ENCODE measurements around the gene CNNM2.

The CNNM2 gene

DNA sequence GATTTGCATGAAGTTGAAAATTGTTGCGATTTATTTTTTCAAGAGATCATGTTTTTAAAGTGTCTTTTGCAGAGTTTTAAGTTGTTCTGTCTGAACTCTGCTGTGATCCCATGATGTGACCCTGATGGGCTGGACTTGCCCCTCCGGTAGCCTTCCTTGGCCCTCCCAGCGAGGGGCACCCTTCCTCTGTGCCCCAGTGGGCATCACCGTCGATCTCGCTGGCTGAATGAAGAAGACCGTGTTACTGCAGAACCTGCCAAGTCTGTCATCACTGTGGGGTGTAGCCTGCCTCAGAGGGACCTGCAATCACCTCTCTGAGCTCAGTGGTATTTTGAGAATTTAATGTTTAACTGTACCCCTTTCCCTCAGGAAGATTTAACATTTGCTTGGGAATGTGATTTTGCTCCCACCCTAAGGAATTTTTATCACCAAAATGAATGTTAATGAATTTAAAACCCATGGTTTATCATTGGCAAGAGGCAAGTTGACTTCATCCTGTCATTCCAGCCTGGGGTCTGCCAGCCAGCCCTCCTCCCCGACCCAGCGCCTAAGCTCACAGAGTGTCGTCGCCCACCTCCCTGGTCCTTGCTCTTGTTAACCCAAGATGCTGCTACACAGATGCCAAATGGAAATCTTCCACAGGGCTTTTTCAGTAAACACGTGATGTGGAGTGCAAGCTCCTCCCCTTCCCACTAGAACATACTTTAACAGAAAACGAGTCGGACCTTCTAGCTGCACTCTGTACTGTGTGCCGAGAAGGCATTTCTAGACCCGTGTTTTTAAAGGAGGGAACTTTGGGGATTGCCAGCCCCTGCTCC is 159.6 kb downstream of the CNNM2 start:
- DNase-seq = no peak

DNA sequence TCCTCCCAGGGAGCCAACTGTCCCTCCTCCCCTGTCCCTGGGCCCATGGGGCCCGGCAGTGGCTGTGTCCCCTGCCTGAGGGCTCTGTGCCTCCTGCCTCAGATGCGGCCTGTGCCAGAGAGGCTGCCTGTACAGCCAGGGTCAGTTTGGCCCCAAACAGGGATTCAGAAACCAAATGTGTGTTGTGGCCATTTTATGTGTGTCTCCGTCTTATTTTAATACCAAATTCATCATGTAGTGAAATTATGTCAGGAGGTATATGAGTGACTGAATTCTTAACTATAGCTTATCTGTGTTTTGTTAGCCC is 160.2 kb downstream of the CNNM2 start:
- no peak for DNase-seq

DNA sequence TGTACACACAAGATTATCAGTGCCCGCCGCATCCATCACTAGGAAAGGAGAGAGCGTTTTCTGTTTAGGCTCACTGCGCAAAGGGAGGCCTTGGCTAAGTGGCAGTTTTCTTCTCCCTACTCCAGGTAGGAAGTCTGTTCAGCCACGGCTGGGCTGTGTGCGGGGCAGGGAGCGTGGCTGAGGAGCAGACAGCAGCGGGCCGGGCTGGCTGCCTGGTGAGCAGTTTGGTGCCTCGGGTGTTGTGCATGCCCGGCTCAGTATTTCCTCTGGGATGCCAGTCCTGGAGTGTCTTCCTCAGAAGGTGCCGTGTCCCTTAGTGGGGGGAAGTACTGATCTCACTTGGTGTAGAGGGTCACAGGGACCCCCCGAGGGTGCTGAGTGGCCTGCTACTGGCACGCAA is 160.6 kb downstream of the CNNM2 start:
- no peak for DNase-seq

DNA sequence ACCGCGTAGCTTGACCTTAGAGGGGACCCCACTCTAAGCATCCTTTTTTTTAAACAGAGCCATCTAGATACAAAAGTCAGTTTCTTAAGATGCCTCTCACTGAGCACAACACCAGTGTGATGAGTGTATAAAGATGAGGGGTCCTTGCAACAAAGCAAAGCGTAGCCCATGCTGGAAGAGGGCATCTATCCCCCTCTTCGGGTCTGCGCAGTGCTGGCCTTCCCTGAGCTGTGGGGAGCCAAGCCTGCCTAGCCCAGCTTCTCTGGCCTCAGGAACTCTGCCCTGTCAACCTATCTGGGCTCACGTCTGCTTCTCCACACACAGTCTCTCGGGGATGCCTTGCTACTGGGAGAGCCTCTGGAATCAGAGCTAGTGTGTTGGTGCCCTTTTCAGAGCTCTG is 161.0 kb downstream of the CNNM2 start:
- DNase-seq = no peak

DNA sequence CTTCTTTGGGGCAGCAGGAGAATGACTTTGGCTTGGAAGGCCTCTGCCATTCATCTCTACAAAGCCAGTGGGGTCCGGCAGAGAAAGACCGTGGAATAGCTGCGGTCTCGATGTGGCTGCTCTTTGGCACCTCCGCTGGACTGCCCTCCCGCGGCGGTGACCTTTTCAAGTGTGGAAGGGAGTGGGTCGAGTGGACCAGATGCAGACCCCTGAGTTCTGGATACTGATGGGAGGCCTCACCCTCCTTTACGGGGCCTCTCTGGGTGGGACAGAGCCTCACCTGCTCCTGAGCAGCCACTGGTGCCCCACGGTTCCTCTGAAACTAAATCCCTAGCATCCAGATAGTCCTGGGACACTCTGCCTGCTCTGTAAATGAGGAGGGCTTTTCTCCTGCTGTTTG is 161.9 kb downstream of the CNNM2 start:
- no peak for DNase-seq

DNA sequence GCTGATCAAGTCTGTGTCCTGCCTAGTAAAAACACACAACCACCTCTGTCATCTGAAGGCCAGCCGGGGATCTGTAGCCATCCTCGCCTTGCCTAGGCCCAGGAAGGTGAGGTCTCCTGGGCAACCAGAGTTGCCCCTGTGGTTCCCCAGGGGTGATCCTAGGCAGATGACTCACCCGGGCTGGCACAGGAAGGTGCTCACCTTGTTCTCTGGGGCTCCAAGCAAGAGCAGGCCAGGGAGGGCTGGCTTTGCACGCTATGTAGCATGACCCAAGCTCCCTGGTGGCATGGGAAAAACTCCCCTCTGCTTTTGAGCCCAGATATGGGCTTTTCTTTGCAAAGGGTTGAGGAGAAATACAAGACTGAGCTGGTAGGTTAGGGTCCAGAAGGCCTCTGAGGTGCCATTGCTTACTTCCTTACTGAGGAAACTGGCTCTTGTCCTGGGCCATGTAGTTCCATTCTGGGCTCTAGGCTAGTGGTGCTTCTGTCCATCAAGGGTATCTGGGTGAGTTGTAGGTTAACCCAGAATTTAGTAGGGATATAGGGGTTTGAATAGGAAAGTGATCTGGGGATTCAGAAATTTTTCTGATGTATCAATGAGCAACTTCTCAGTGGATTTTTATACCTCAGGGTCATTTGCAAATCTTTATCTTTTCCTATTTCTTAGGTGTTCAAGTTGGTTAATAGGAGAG is 162.9 kb downstream of the CNNM2 start:
- DNase-seq = no peak

DNA sequence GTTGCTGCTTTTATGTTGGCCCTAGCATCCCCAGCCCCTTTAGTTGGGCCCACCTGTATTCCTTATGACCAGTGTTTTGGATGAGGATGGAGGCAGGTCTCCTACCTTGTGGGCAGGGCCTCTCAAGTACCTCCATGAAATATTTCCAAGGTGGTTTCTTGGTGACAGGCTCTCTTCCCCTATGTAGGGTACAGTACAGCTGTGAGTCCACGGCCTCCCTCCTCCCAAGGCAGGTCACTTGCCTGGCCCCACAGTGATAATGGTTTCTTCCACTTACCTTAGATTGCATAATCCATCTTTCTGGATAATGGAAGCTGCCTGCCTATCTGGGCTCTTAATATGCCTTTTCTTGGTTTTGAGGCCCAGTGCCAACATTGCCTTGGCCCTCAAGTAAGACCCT is 164.6 kb downstream of the CNNM2 start:
- DNase-seq = no peak

DNA sequence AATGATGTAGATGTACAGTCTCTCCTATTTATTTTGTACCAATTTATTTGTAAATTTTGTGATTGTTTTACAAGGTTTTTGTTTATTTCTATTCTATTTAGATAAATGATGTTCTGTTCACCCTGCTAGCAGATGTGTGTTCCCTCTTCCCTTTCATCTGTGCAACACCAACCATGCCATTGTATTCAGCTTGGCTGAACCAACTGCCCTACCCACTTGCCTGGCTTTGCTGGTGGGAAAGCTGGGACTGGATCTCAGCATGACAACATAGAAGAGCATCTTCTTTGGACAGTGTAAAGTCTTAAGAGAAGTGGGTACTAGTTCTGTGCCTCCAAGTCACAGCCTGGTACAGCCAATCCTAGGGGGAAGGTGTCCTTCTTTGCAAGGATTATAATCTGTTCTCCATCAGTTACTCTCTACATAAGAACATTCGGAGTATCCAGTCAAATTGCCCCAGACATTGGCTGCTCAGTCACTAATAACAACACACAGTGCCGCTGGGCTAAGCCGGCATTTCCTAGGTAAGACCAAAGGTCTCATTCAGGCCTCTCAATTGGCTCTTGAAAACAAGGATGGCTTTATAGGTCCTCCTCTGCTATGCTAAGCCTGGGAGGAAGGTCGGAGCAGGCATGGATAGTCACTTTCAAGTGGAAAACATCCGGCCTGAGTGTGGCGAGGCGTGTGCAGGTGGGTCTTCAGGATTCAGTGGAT is 165.3 kb downstream of the CNNM2 start:
- DNase-seq = no peak

DNA sequence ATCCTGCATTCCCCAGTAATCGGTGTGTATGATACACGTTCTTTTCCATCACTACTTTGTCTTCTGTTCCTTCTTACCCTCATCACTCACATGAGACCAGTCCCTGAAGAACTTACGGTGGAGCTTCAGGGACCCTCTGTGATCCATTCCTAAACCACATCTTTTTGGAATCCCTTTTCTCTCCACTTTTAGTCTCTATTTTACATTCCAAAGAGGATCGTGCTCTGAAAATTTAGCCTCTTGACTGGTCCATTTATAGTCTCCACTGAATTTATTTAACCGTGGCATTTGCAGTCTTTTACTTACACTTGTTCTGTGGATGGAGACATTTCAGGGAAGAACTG is 165.9 kb downstream of the CNNM2 start:
- no peak for DNase-seq

DNA sequence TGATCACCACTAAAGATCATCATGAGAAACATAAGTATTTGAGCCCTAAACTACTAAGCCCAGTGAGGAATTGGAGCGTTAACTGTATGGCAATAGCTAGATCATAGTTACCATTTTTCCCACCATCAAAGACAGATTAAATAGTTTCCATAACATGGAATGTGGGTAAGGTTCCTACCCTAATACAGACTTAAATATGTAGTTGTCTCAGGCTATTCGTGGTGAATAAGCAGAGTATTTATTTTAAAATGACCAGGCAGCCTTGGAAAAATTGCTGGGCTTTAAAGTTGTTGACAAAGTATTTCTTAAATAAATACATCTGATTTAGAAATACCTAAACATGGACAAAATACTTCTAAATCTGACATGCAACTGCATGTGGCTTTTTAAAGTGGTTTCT is 168.2 kb downstream of the CNNM2 start:
- no peak for DNase-seq

DNA sequence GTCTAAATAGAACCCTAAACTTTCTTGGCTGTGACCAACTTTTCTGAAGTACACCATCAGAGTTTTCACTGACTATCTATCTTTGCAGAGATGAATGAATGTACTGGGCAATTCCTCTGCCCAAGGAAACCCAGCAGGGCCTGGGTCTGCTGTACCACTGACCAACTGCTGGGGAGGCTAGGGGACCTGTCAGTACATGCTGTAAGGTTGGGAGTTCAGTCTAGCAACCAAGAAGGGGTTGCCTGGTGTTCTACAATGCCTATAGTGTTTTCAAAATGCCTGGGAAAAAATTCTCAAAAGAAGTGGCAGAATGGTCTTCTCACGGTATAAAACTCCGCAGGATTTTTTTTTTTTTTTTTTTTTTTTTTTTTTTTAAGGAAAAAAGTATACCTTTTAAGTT is 168.7 kb downstream of the CNNM2 start:
- DNase-seq = no peak

DNA sequence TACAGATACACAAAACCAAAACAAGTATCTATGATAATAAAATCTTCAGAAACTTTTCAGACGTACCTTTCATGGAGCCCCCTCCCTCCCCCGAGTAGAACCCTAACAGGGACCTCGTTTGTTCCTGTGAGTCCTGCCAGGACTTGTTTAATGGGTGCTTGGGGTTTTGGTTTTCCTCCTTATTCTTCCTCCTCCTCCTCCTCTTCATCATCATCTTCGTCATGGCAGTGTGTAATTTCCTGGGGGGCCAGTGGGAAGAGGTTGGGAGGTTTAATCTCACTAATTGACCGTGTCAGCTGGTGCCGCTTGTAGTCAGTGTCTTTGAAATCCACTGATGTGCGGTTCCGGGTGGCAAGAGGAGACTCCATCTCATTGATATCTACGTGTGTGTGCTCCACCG is 171.4 kb downstream of the CNNM2 start:
- no peak for DNase-seq

DNA sequence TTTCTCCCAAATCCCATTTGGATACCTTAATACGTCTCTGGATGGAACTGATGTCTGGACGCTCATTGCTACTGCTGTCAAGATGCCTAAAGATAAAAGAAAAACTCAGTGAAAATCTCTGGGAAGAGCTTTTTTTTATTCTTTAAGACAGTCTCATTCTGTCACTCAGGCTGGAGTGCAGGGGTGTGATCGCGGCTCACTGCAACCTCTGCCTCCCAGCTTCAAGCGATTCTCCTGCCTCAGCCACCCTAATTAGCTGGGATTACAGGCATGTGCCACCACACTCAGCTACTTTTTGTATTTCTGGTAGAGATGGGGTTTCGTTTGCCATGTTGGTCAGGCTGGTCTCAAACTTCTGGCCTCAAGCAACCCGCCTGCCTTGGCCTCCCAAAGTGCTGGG is 172.8 kb downstream of the CNNM2 start:
- no peak for DNase-seq

DNA sequence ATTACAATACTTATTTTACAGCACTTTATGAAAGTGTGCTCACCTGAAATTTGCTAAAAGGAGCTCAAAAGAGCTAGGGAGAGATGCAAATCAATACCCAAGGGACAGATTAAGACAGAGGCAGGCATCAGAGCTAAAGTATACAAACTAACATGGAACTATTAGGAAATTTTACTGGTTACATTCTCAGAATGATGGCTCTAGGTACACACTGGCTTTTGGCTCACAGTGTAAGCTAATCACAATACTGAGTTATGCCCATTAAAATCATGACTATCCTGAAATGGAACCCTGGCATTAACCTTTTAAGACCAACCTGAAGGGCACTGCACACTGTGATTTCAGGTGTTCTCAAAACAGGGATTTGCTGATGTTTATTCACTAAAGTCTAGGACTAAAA is 176.9 kb downstream of the CNNM2 start:
- DNase-seq = no peak

DNA sequence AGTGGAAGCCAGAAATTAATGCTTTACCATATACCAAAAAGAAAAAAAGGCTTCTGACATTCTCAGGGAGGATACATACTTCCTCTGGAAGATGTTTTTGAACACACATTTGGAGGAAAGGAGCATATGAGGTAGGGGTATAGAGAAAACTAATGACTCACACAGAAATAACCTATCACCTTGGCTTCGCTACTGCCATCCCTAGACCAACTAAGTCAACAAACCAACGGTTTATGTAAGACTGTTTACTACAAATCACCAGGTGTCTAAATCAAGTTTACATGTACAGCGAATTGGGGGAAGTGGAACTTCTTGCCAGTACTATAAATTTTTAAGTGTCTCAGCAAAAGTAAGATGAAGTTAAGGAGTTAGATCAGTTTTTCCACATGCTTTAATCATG is 178.0 kb downstream of the CNNM2 start:
- no peak for DNase-seq

DNA sequence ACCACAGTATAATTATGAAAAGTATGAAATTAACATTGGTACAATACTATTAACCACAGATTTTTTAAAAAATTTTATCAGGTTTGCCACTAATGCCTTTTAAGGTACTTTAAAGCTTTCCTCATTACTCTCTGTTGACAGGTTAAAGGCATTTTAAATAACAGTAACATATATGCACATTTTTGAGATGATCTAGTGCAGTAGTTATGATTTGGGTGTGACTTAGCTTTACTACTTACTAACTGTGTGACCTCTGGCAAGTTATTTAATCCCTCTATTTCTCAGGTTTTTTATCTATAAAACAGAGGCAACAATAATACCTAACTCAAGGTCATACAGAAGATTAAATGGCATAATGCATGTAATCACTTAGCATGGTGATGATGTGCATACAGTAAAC is 180.1 kb downstream of the CNNM2 start:
- DNase-seq = no peak

DNA sequence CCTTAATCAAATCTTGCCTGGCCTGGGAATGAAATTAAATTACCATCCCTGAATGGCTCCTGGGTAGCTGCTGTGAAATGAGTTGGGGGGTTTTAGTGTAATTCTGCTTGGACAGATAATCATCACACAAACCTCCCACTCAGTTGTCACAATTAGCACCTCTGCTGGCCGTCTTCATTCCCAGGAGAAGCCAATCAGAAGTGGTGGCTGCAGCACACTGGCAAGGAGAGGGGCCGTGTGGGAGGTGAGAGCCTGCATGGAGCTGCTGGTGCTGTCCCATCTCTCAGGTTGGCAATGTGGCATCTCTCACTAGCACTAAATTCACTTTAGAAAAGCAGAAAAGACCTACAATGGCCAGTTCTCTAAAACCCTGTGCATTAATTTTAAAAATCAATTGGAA is 182.5 kb downstream of the CNNM2 start:
- no peak for DNase-seq

DNA sequence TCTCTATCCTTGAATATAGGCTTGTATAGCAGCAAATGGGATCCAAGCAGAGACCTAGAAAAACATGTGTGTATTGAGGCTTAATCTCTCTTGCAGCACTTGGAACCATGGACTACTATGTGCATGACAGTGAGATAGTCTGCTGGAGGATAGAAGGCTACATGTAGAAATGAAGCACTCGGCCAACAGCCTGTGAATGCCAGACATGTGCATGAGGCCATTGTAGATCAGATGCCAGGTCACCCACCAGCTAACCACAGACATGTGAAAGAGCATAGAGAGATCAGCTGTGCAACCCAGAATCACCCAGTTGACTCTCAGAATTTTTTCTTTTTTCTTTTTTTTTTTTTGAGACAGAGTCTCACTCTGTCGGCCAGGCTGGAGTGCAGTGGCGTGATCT is 184.1 kb downstream of the CNNM2 start:
- no peak for DNase-seq

DNA sequence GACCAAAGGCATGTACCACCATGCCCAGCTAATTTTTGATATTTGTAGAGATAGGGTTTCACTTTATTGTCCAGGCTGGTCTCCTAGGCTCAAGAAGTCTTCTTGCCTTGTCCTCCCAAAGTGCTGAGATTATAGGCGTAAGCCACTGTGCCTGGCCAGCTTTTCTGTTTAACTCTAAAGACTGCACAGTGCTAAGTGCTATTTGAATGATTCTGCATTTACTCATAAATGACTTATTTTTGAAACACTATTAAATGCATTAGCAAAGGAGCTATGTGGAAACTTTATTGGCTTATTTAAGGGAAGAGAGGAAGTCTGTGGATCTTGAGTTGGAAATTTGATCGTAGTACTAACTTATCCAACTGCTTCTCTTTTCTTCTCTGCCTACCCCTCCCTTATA is 185.9 kb downstream of the CNNM2 start:
- DNase-seq = no peak

DNA sequence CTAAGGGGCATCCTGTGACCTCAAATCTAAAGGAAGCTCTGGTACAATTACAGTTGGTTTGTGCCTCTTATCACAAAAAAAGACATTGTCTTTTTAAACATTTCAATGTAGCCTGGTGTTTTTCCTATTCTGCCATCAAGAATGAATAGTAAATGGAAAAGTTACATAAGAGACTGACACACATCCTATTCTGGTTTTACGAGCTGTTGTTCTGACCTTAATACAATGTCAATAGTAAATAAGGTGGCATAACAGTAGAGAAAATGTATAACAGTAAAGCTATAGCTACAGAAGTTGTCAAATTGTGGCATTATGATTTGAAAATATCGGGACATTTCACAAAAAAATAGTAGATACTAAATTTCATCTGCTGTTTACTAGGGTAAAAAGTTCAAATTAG is 186.6 kb downstream of the CNNM2 start:
- no peak for DNase-seq

DNA sequence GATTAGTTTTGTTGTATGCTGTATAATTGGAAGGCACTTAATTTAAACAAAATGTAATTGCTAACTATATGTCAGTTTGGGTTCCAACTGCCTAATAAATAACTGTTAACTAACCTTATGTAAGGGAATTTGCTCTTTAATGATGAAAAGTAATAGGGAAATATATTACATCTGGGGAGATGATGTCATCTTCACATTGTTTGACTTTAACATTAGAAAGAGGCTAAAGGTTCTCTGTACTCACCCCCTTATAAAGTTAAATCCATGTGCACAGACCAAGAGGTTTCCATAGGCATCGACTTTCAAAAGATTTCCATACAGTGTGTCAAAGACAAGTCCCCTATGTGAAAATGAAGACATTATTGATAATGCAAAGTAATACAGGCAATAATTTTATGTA is 187.4 kb downstream of the CNNM2 start:
- DNase-seq = no peak

DNA sequence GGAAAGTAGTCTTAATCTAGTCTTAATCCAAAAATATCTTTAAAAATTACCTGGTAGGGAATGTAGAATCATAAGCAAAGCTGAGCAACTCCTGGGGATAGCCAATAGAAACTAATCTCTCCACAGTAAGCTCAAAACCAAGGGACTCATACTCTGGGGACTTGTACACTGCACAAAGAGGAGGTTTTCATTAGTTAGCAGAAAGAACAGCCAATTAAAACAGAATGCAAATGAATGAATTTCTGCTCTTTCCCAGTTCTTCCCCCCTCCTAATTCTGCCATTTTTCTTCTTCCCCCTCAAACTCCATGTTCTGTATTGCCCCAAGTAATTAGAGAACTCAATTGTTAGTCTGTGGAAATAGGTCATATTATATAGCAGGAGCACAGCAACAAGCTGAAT is 188.4 kb downstream of the CNNM2 start:
- DNase-seq = no peak

DNA sequence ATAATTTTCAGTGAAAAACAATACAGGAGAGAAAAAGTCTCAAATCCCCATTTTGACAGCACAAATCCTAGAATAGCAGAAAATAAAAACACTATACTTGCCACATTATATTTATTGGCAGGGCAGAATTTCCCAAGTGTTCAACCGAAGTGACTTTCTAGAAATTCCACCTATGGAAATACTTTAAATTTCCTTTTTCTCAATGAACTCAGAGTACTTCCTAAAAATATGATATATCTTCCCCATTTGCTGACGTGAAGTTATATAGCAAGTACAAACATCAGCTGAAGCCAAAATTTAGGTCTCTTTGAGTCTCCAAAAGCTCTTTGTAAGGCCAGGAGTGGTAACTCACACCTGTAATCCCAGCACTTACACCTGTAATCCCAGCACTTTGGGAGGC is 191.7 kb downstream of the CNNM2 start:
- no peak for DNase-seq

DNA sequence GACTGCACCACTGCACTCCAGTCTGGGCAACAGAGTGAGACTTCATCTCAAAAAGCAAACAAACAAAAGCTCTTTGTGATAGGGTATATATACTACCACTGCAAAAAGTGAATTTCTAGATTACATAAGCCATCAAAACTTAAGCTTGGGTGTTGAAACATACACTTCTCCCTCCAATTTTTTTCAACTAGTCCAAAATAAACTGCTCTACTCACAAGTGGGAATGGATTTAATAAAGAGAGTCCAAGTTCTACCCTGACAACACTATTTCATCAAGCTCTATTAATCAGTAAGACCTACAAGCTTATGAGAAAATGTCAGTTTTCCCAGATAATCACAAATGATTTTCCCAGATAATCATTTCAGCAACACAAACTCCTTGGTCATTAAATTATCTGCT is 192.3 kb downstream of the CNNM2 start:
- DNase-seq = no peak
